Raji (cell line): Measurements from ENCODE around the gene MFF.
"Not testable (repeated sequence)": the region's sequence is repeated elsewhere in the genome, so short reads cannot be mapped to it uniquely, and the experiment has no call there.

ENCODE experiments used
- POLR2A ChIP-seq: IDR thresholded peaks from 2 replicates; pipeline ENCODE4 v1.6.1; 2011; ENCODE audit warnings: low read depth, low read length, control low read depth; ENCODE audit not compliant: insufficient read depth

MFF gene

DNA sequence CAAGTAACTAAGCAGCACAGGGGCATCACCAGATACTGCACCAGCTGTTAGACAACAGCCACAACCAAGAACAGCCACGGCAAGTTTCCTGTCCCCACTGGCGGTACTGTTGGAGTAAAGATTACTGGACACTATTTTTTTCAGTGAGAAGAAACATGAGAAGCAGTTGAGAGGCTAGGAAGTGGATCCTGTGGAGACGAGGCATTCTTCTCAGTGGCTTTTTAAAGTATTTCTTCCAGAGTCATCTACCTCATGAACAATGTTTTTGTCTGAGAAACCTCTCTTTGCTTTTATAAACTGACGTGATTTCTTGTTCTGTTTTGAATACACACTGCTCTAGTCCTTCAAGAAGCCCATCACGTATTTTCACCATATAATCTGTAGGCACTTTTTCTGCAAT lies 35.3 kb downstream of the MFF start:
- no peak for TF ChIP-seq POLR2A

DNA sequence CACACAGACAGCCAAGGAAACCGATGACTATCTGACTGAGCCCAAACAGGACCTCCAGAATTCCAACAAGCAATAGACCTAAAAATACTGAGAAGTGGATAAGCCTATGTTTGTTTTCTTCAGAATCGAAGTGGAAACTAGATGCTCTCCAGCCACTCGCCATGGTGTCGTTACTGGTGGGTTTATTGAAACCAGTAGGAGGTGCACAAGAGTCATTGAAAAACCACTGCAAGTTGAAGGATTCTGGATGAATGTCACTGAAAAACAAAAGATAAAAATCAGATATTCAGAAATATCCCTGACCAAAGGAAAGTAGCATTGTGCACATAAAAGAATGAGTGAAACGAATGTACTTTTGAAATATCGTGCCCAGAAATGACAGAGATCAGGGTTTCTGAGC lies 38.7 kb downstream of the MFF start:
- no peak for TF ChIP-seq POLR2A

GRCh38 chr2:227365833-227366232 lies 40.8 kb downstream of the MFF start:
- TF ChIP-seq POLR2A = no peak

DNA sequence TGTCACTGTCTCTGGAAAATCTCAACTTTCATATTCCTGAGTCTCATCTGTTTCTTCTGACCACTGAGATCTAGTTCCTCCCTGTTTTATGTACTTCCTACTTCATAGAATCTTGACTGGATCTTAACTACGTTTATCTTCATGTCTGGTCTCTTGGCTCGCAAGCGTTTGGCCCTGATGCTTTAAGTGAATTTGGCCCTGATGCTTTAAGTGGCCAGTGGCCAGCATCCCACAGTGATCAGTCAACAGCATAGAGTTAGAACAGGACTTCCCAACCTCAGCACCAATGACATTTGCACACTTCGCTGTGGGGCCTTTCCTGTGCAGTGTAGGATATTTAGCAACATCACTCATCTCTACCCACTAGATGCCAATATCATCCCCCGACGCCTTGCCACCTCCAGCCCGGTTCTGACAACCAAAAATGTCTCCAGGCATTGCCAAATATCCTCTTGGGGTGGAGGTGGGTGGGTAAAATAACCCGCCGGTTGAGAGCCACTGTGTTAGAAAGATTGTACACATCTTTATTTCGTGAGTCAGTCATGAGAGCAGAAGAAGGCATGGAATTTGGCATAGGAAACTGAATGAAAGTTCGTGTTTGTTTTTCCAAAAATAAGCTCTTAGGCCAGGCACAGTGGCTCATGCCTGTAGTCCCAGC lies 41.8 kb downstream of the MFF start:
- TF ChIP-seq POLR2A = no peak

GRCh38 chr2:227367427-227367795 lies 42.4 kb downstream of the MFF start:
- no peak for TF ChIP-seq POLR2A

GRCh38 chr2:227368574-227368973 lies 43.5 kb downstream of the MFF start:
- no peak for TF ChIP-seq POLR2A

- TF ChIP-seq POLR2A = no peak
These were observed 45.0 kb downstream of the MFF start for GRCh38 chr2:227370092-227370491.

- TF ChIP-seq POLR2A = no peak
These were observed 45.8 kb downstream of the MFF start for GRCh38 chr2:227370791-227371312.

DNA sequence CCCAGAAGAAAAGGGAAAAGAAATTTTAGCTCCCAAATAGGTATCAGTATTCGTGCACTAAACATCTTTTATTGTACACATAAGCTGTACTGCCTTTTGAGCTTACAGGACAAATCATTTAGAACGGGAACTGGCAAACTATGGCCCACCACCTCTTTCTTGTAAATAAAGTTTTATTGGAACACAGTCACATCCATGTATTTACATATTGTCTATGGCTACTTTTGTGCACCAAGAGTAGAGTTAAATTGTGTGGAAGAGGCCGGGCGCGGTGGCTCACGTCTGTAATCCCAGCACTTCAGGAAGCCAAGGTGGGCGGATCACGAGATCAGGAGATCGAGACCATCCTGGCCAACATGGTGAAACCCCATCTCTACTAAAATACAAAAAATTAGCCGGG lies 48.3 kb downstream of the MFF start:
- TF ChIP-seq POLR2A = no peak

GRCh38 chr2:227374158-227374557 lies 49.1 kb downstream of the MFF start:
- TF ChIP-seq POLR2A = no peak

- TF ChIP-seq POLR2A = no peak
These were observed 51.8 kb downstream of the MFF start for GRCh38 chr2:227376656-227377396.

- TF ChIP-seq POLR2A = no peak
These were observed 52.7 kb downstream of the MFF start for GRCh38 chr2:227377467-227378351.

DNA sequence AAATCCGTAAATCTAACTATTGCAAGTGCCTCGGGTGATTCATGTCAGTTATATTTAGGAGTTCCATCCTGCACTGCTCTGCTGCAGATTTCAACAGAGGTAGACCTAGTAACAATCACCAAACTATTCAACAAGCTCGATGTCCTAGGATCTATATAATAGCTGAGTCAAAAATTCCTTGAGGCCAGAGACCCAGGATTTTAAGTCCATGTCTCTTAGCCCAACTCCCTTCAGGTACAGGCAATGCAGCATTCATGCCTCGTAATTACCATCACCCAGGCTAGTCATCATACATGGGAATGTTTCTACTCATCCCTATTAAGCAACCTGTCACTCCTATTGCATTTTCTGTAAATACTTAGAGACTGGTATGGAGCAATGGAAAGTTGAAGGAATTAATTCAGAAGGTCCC lies 53.3 kb downstream of the MFF start:
- no peak for TF ChIP-seq POLR2A

DNA sequence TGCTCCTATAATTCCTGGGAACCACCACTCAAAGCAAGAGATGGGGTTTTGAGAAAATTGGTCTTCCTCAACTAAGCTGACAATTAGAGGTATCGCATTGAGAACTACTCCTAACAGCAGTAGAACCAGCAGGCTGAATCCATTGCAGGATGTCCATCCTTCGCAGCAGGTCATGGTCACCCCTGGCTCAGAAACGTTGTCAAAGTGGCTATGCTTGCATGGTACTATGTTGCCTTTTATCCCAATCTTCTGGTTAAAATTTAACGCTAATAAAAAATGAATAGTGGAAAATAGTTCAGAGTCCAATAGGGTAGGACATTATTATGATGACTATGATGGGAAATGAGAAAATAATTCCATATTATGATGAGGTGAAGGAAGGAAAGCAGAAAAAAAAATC lies 54.0 kb downstream of the MFF start, which contains the start of gene TM4SF20:
Gene TM4SF20 (minus strand): TSS at position 212 of the 400 bp plus-strand sequence. CDS start 38 bp downstream, at position 174.
- no peak for TF ChIP-seq POLR2A

DNA sequence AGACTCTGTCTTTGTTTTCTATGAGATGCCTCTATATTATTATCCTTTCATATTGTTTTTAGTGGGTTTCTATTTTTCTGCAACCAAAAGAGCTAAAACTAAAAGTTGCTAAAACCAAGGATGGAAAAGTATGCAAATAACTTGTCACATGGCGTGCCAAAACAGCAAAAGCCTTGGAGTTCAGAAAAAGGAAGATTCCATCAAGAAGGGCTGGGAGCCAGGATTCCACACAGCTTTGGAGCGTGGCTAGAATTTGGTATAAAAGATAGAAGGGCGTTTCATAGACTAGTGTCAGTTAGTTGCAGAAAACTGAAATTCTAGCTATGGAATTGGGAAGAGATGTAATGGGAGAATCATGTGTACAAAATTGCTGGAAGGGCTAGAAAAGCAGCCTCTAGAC lies 58.6 kb downstream of the MFF start:
- no peak for TF ChIP-seq POLR2A

GRCh38 chr2:227386630-227387029 lies 61.6 kb downstream of the MFF start:
- no peak for TF ChIP-seq POLR2A

DNA sequence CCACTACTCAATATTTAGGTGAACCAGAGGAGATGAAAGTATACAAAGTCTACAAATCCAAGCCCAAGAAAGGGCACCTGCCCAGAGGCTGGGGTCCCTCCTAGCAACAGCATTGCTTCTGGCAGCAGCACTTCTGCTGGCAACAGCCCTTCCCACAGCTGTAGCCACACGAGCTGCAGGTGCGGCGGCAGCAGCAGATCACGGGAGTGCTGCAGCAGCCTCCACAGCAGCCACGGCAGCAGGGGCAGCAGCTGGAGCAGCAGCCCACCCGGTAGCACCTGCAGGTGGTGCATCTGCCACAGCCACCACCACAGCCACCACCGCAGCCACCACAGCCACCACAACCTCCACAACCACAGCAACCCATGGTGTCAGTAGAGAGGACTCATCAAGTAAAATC lies 62.5 kb downstream of the MFF start, which contains the start of gene SCYGR1:
Gene SCYGR1 (minus strand): TSS at position 367 of the 400 bp plus-strand sequence. CDS start 0 bp downstream, at position 367.
- TF ChIP-seq POLR2A = not testable (repeated sequence)
